ENCODE results near the gene PUS10.
"Not testable (repeated sequence)": the region's sequence is repeated elsewhere in the genome, so short reads cannot be mapped to it uniquely, and the experiment has no call there.

Gene PUS10, protein sequence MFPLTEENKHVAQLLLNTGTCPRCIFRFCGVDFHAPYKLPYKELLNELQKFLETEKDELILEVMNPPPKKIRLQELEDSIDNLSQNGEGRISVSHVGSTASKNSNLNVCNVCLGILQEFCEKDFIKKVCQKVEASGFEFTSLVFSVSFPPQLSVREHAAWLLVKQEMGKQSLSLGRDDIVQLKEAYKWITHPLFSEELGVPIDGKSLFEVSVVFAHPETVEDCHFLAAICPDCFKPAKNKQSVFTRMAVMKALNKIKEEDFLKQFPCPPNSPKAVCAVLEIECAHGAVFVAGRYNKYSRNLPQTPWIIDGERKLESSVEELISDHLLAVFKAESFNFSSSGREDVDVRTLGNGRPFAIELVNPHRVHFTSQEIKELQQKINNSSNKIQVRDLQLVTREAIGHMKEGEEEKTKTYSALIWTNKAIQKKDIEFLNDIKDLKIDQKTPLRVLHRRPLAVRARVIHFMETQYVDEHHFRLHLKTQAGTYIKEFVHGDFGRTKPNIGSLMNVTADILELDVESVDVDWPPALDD

DNA sequence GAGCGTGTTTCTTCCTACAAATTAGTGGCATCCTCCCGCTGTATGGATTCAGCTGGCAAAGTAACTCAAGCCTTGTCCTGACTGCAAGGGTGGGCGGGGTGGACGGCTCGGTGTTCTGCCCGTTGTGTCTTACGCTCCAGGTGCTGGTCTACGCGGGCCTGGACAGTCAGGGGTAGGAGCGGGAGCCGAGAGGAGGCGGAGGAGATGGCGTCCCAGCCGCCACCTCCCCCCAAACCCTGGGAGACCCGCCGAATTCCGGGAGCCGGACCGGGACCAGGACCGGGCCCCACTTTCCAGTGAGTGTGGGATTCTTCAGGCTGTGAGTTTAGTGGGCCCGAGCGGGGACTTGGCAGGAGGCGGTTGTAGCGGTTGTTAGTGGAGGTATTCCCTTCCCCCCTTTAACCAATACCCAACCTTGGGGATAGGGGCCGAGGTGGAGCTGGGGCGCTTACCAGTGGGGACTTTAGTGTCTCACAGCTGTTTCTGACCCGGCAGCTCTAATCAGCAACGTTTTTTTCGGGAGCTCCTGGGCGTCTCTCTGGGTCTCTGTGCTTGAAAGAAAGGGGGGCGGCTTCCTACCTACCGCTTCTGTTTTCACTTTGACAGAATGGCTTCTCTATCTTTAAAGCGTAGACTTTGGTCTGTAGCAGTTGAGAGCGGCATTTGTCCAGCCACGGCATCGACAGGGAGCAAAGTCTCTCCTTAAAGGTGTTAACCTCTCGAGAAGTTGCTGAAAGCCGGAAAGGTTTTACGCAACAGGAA lies at the start of gene PUS10, which contains the start of gene PEX13:
TSS of gene PUS10 (minus strand) at position 700 of the 762 bp plus-strand sequence. CDS start 6,365 bp downstream, outside the sequence.
TSS of gene PEX13 (plus strand) at position 165 of the 762 bp plus-strand sequence. CDS start at position 205, 40 bp downstream.
- peak; percentile 66 for DNase-seq

DNA sequence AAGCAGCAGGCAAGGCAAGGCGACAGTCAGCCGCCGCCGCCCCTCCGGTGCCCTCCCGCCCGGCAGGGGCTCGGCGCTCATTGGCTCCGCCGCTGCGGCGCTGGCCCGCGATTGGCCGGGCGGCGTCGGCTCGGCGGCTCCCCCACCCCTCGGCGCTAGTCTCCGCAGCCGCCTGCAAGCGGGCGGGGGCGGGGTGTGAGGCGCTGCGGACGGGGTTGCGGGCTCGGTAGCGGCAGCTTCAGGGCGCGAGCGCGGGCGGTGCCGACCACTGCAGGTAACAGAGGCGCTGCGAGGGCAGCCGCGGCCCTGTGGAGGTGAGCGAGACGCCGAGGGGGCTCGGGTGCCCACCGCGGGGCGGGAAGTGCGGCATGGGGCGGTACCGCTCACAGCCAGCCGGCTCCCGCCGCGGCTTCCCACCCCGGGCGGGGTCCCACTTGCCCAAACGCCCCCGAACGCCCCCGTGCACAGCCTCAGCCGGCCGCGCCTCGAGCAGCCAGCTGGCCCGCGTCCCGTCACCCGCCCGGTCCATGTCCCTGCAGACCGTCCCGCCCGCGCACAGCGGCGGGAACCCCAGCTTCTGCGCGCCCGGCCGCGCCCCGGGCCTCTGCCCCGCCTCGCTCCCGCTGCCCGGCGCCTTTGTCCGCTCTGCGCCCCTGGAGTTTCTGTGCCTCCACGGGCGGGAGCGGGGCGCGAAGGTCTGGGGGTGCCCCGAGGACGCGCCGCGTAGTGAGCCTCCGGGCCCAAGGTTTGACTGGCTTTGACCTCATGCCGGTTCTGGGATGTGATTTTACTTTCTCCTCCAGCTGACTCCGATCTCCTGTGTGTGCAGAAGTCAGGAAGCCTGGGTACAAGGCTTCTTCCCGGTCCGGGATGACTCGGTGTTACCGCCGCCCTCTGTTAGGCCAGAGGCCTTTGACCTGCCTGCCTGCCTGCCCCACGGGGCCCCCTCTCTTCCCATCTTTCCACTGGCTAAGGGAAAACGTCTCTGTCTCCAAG lies 48.0 kb upstream of the PUS10 start, which contains the start of gene SANBR:
TSS of gene SANBR (plus strand) at position 158 of the 996 bp plus-strand sequence. CDS start 4,480 bp downstream, outside the sequence.
- DNase-seq = peak; percentile 96

DNA sequence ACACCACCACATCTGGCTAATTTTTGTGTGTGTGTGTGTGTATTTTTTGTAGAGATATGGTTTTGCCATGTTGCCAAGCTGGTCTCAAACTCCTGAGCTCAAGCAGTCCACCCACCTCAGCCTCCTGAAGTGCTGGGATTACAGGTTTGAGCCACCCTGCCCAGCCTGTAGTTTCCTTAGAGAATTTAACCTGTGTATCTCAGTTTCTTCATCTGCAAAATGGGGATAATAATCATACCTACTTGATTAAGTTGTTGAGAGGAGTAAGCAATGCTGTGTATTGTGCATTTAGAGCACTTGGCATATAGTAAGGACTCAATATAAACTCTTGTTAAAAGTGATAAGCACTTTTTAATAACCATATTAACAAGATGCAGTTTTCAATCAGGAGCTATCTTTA lies 41.3 kb upstream of the PUS10 start:
- no peak for DNase-seq

DNA sequence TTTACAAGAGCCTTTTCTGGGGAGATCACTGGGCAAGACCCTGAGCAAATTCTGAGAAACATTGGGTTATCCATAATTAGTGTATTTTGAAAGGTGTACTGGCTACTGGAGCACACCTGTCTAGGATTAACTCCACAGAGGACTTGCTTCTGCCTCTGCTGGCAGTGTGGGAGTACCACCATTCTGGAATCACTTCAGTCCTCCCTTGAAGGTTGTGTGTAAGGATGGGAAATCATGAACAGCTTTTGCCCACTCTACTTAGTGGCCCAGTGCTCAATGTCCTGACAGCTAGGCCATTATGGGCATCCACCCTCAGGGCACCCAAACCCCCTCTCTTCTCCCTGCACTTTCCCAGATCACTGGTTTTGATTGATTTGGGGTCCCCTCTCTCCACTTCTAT lies 39.5 kb upstream of the PUS10 start:
- DNase-seq = no peak

DNA sequence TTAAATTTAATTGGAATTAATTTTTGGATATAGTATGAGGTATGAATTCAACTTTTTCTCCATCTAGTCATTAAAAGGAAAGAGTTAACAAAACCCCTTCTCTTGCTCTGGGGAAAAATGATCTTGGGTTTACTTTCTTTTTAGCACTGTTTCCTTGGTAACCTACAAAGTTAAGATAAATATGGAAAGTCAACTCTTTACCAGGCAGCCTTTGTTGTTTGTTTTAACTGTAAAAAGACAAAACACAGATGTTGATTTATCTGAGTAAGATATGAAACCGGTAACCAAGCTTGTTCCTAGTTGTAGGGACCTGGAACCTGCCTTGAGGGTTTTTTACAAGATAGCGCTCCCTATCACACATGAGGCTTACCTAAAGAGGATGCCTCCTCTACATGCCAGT lies 37.5 kb upstream of the PUS10 start:
- no peak for DNase-seq

DNA sequence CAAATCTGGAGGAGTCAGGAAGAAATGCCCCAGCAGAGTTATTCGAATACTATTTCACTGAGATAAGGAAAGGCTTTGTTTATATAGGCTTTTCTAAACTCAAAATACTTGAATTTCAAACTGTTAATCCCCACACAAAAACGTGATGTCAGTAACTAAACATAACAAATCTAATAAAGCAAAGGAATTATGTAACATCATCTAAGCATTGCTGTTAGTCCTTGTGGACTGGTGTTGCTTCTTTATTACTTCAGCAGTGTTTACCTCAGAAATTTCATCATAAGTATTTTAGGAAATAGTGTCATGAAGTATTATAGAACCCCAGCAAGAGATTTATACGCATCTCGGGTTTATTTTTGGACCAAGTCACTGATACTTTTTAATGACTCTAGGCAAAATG lies 27.9 kb upstream of the PUS10 start:
- no peak for DNase-seq

DNA sequence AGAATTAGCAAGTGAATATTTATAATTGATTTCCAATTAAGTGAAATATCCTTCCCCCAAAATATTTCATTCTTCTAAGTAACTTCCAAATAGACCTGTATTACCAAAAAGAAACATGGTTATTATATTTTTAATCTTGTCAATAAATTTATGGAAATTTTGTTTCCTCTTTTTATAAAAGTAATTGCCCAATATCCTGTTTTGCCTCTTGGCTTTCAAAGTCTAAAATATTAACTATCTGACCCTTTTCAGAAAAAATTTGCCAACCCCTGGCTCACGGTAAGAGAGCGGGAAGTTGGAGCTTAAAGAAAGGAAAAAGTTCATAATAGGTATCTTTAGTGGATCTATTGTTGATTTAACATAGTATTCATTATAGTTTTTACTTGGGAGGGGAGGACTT lies 27.2 kb upstream of the PUS10 start:
- DNase-seq = no peak

DNA sequence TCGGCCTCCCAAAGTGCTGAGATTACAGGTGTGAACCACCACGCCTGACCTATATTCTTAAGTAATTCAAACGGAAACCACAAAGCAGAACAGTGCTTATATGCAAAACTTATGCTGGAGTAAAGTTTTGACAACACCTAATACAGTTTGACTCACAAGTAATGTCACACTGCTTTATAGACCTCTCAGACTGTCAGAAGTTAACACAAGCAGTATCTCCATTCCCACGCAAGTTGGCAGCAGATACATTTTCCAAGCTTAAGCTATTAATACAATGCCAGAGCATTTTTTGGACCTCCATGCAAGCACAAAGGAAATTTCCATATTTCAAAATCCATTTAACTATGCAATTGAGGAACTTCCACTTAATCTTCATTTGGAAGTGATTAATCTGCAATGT lies 26.6 kb upstream of the PUS10 start:
- DNase-seq = no peak

DNA sequence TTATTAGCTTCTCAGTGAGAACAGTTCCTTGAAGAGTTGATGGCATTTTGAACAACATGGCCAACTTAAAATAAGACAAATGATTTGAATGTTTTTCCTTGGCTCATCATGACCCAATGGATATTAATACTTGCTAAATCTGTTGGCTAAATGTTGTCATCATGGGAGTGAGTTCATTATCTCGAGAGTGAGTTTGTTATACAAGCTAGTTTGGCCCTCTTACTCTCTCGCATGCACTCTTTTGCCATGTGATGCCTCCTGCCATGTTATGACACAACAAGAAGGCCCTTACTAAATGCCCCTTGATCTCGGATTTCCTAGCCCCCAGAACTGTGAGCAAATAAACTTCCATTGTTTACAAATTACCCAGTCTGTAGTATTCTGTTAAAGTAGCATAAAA lies 24.8 kb upstream of the PUS10 start:
- DNase-seq = no peak

DNA sequence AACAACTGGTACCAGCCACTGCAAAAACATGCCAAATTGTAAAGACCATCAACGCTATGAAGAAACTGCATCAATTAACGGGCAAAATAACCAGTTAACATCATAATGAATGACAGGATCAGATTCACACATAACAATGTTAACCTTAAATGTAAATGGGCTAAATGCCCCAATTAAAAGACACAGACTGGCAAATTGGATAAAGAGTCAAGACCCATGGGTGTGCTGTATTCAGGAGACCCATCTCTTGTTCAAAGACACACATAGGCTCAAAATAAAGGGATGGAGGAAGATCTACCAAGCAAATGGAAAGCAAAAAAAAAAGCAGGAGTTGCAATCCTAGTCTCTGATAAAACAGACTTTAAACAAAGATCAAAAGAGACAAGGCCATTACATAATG lies 18.6 kb upstream of the PUS10 start:
- not testable (repeated sequence) for DNase-seq

DNA sequence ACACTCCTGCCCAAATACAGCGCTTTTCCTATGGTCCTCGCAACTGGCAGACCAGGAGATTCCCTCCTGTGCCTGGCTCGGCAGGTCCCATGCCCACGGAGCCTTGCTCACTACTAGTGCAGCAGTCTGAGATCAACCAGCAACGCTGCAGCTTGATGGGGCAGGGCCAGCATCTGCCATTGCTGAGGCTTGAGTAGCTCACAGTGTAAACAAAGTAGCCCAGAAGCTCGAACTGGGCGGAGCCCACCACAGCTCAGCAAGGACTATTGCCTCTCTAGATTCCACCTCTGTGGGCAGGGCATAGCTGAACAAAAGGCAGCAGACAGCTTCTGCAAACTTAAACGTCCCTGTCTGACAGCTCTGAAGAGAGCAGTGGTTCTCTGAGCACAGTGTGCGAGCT lies 16.5 kb upstream of the PUS10 start:
- DNase-seq = not testable (repeated sequence)

DNA sequence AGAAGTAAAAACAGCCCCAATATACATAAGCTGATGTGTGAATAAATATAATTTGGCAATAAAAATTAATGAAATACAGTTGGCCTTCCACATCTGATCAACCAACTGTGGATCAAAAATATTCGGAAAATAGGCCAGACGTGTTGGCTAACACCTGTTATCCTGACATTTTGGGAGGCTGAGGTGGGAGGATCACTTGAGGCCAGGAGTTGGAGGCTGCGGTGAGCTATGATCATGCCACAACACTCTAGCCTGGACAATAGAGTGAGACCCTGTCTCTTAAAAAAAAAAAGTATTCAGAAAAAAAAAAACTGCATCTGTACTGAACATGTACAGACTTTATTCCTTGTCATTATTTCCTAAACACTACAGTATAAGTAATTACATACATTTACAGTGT lies 11.5 kb upstream of the PUS10 start:
- no peak for DNase-seq

DNA sequence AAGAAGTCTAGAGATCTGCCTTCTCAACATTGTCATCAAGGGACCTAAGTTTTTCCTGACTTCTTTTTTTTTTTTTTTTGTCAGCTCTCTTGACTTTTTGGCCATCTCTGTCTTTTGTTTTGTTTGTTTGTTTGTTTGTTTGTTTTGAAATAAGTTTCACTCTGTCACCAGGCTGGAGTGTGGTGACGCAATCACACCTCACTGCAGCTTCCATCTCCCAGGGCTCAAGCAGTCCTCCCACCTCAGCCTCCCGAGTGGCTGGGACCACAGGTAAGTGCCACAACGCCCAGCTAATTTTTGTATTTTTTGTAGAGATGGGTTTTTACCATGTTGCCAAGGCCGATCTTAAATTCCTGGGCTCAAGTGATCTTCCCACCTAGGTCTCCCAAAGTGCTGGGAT lies 5.6 kb upstream of the PUS10 start:
- DNase-seq = no peak

DNA sequence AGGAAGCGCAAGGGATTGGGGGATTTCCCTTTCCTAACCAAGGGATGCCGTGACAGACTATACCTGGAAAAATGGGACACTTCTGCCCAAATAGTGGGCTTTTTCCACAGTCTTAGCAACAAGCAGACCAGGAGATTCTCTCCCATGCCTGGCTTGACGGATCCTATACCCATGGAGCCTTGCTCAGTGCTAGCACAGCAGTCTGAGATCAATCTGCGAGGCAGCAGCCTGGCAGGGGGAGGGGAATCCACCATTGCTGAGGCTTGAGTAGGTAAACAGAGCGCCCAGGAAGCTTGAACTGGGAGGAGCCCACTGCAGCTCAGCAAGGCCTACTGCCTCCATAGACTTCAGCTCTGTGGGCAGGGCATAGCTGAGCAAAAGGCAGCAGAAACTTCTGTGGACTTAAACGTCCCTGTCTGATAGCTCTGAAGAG lies 3.2 kb upstream of the PUS10 start:
- no peak for DNase-seq

DNA sequence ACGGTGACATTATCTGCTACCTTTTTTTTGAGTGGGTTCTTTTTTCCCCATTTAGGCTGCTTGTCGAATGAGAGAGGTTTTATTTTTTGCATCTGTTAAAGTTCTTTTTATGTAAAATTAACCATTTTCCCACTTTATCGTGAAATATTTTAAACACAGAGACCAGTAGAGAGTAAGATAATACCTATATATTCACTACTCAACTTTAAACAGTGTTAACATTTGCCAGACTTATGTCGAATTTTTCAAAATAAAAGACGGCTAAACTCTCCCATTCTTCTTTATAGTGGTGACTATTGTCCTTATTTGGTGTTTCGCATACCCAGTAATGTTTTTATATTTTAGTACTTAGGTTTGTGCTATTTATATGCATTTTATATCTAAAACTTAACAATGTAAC lies 743 bp upstream of the PUS10 start:
- no peak for DNase-seq

DNA sequence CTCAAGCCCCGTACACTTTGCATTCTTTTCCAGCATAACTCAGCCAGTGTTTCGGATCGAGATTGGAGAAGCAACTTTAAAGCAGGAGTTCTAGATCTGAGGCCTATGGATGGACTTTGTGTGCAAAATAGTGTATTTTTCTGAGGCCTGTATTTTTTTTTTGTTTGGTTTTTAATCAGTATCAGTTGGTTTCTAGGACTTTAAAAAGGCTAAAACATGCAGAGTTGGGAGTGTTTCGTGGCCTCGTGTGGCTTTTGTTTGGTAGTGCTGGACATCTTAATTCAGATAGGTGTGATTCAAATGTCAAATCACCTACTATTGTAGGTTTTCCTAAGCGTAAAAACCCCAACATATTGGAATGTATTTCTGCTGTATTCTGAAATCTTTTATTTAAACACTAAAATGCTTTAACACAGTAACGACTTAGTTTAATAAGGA lies 282 bp upstream of the PUS10 start:
- DNase-seq = peak; percentile 20

DNA sequence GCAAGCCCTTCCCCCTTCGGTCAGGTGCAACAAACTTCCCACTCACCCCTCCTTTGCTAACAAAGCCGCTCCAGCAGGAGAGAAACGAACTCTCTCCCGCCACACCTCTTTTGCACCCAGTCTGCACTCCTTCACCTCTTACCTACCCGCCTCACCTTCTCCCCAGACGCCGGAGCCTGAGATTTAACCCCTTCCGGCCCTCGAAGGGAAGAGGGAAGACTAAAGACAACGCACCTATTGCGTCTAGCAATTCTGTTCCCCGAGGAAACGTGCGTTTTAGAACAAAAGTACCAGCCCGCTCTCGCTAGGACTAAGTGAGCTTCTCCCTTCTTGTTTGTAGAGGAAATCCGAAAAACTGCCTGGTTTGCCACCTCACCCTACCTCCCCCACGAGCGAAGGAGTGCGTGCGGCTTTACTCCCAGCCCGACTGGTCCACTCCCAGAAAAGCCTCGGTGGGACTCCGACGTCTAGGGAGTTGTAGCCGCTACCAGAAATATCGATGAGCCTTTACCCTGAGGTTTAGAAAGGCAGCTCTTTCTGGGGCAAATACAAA lies 976 bp downstream of the PUS10 start:
- peak; percentile 96 for DNase-seq

DNA sequence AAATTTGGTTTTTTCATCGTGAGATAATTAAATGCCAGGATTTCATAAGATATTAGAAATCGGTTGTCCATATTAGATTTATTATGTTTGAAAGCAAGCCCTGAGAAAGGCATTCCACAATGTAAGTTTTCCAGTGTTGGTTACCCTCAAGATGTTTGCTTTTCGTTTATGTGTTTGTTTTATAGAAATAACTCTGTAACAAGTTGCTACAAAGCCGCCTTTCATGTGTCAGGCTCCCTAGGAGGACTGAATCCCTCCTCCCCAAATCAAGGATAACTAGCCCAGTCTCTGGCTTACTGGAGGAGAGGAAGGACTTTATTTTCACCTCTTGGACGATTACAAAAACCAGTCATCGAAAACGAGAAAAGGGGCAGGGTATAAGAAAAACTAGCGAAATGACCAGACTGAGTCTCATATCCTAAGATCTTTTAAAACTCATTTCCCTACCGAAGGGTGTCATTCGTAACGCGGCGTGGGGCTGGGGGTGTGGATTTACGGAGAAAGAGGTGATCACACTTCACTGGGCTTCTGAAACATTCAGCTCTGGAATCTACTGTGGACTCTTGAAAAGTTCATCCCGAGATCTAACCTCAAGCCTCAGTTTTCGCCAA lies 1.6 kb downstream of the PUS10 start:
- no peak for DNase-seq

DNA sequence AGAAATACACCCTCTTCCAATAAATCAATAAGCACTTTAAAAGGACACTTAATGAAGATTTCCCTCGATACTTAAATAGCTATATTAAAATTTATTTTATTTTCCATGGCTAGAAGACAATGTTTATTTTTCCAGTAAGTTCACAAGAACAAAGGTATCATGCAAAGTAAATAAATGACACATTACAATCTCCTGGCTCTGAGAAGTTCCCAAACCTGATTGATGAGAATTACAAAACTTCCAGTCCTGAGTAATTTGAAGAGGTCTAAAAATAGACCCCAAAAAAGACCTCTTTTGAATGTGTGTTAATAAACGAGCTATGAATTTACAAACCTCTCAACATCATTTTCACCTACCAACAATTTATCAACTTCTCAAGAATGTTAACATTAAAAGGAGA lies 2.1 kb downstream of the PUS10 start:
- DNase-seq = no peak

DNA sequence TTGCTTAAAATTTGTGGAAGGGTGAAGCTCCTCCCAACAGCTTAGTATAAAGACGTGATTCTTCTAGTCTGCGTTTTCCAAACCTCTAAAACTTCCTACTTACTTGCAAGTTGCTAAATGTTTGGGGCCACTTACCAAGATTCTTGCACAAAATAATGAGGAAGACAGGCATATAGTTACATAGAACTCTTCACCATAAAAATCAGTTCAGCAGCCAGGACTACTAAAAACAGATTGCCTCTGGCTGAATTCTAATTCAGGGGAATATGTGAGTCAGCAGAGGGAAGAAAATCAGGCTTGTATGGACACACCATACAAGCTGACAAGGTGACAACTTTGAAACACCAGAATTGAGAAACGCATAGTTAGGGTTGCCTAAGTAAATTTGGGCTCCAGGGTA lies 3.3 kb downstream of the PUS10 start:
- DNase-seq = no peak

DNA sequence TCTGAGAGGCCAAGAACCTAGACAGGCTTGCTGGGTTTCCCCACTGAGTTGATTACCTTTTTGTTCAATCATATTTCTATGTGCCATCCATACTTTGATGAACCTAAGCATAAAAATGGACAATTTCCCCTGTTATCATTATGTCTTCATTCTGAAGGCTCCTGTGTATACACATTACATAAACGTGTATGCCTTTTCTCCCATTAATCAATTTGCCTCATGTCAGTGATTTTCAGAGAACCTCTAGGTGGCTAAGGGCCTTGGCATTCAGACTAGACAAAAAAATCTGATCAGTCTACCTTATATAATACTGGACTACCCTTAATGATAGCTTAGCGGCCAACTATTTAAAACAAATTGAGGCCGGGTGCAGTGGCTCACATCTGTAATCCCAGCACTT lies 4.7 kb downstream of the PUS10 start:
- DNase-seq = no peak

DNA sequence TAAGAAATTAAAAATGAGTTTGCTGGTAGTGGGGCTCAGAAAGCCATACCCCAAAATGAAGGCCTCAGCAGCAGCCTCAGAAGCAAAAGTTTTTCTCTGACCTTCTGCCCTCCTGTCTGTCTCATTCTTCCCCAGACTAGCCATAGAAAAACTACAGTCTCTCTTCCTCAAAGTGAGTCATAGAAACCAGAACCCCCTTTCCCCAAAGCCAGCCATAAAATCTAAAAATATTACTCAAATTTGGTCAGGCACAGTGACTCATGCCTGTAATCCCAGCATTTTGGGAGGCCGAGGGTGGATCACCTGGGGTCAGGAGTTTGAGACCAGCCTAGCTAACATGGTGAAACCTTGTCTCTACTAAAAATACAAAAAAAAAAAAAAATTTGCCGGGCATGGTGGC lies 5.8 kb downstream of the PUS10 start:
- not testable (repeated sequence) for DNase-seq

Measured in SHP77 treated with DMSO at 0.1 percent for 48 hours (cell line).